IPS-NIHi7 (cell line): ENCODE results near the gene RFX2.

Experiments used
- DNase-seq: peaks from one replicate; pipeline ENCODE4 v3.0.0; 2012; ENCODE audit warnings: mixed read lengths; ENCODE audit errors: extremely low spot score

RFX2 gene

DNA sequence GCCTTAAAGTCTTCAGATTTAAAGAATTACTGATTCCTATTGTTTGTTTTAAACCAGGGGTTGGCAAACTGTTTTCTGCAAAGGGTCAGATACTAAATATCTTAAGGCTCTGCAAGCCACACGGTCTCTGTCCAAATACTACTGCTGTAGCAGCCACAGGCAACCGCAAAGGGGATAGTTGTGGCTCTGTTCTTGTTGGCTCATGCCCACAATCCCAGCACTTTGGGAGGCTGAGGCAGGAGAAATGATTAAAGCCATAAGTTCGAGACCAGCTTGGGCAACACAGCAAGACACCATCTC, 154.7 kb downstream of the RFX2 start:
- no peak for DNase-seq

DNA sequence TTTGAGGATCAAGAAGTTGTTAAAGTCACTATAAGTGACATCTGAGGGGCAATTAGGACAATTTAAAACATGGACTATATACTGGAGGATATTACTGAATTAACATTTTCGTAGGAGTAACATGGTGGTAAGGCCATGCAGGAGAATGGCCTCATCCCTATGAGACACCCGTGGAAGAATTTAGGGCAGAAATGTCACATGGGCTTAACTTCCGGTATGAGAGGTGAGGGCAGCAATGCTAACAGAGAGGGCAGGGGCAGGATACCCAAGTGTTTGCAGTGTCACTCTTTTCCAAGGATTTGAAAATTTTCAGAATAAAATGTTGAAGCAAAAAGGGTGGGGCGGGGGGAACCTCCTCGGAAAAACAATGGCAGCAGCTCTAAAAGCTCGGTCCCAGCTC, 156.0 kb downstream of the RFX2 start:
- no peak for DNase-seq

DNA sequence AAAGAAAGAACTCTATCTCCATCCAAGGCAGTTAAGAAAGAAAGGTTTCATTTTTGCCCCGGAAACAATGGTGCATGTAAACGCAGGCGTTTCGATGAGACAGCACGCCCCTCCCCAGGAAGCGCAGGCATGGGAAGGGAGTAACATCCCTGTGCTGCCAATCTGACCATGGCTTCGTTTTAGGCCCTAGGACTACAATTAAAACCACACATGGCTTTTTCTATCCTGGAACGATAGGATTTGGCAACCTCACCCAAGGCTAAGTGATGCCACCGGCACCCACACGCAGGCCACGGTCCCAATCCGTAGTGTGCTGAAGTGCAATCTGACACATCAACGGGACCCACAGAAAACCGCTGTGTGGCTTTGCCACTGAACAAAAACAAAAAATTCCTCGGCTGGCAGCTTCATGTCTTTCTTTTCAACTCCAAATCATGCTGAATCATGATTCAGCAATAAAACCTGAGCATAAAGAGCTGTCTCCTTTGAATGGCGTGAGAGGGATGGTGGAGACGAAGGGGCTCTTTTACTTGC, 156.6 kb downstream of the RFX2 start:
- no peak for DNase-seq

DNA sequence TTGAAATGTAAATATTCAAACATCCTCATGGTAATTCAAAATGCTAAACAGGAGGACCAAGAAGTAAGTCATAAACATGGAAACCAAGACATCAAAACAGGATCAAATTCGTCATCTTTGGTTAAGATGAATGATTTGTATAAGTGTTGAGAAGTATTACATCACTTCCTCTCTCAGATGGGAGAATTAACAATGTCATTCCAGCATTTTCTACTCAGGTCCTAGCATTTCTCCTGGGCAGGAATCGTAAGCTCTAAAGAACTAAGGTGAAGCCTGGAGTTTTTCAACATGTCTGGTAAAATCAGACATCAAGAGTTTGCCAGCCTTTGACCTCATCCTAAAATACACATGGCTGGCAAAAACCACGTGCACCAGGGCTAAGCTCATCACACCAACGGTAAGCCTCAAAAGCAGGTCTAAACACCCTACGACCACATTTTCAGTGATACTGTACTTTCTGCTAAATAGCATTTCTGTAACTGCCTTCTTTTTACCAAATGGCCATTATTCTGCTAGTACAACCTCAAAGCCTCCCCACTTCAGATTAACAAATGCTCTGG, 157.2 kb downstream of the RFX2 start:
- DNase-seq = no peak

DNA sequence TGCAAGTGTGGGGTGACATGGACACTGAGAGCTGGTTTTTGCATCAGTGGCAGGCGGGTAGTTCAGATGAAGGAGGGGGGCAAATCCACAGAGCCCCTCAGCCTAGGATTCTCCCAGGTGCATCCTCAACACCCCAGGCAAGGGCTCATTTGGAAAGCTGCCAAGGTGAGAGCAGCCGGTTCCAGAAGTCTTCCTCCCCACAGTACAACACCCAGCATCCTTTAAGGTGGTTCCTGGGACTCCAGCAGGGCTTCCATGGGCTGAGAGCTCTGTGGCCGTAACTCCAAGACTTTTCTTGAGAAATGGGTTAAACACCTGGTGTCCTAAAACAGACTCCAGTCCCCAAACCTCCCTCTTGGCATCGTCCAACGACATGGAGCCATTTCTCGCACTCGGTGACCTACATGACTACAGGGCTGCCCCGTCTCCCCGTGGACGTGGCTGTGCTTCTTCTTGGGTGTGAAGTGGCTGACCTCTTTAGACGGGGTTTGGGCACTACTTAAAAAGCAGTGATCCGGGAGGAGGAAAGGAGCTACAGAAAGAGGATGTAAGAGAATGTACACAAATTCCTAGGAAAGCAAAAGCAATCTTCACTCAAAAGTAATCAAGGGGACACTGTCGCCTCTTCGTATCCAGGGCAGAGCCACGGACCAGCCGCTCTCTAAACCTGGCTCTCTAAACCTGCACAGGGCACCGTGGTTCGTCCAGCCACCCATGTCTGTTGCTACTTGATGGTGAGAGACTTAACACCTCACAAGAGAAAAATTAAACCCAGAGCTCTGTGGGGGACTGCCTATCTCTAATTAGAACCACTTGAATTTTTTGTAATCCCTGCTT, 157.9 kb downstream of the RFX2 start:
- DNase-seq = no peak

DNA sequence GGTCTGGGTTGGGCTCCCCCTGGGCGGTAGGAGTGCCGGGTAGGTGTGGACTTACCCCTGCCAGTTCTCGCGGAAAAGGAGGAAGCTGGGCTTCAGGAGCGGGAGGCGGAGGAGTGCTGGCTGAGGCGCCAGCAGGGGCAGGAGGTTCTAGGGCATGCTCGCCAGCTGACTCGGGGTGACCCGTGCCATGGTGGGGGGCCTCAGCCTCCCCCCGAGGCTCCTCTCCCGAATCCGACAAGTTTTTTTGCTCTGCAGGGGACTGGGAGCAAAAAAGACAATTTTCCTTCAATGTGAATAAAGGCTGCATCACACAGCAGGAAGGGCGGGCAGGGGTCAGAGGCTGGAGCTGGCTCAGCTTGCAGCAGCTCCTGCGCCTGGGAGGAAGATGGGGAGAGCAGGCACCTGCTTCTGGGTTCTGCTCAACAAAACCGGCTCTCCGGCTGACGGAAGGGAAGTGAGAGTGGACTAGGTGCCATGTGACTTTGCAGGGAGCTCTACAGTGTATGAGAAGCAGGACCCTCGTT, 158.9 kb downstream of the RFX2 start:
- peak; percentile 68 for DNase-seq

DNA sequence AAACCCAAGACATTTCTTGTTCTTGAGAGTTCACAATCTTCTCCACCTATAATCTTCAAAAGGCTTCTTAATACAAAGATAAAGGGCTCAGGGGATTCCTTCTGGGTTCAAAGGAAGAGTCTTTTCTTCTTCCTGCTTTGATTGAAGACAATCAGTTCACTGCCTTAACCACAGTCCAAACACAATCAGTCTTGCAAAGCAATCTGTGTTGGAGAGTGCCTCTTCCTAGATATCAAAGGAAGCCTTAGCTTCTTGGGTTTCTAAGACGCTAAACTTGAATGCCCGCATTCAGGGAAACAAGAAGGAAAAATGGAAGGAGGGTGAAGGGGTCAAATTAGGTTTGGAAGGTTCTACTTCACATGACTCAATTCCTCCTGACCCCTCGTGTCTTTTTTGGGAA, 159.6 kb downstream of the RFX2 start:
- no peak for DNase-seq

DNA sequence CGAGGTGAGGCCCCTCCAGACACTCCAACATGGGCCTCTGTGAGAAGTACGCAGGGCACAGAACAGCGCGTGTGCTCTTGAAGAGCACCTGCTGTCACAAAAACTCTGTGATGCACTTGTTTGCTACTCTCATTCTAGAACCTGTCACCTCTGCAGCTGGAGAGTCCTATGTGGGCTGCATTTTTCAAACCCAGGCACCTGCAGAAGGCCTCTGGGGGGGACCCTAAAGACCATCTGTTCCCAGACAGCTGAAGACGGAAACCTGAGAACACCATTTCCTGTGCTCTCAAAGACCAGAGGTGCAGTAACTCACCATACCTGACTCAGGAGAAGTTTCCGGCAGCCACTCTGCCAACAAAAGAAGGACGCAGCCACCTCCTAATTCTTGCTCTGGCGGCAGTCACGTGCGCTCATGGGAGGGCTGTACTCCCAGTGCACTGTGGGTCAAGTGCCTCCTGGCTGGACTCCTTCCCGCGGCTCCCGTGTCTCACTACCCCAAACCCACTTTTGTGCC, 160.5 kb downstream of the RFX2 start:
- DNase-seq = no peak

DNA sequence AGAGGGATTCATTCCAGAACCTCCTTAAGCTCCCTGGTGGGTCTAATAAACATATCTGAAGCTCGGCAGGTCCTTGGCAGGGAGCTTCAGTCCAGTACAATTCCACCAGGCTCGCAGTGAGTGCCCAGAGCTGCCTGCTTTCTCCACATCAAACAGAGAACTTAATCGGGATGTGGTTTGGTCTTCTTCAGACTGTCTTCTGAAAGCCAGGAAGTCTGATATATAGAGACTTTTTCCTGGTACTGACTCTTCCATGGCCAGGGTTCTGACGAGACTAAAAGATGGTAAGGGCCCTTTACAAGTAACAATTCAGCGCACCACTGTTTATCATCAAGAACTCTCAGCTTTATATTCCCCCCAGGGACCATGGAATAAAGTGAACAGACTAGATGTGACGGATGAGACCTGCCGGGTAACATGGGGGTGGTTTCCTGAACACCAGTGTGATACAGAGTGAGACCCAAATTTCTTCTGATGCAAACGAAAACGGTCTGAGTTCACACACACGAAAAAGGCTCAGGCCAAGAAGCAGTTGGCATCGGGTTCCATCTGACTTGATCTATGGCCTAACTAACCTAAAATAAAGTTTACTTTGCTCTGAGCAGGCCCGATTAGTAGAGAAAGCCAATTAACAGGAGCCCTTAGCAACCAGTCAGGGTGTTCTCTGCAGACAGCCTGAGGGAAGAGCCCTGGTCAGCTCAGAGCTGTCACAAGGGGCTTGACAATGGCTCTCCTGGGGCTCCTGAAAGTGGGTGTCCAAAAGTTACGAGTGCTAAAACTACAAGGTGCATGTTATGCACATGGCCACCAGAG, 161.3 kb downstream of the RFX2 start:
- DNase-seq = no peak

DNA sequence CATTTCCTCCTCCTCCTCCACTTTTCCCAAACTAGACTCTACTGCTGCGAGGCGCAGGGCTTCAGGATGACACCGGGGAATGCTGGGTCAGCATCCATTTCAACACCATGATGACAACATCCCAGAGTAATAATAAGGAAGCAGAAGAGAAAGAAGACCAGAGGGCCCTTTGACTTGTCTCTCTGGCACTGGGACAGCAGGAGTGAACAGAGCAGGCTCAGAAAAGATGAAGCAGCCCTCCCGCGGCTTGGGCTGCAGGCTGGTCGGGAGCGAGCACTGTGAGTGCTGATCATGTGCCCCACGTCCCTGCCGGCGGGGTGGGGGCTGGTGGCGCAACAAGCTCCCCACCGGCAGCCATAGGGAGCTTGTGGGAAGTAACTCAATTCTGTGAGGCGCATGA, 162.9 kb downstream of the RFX2 start:
- DNase-seq = no peak

DNA sequence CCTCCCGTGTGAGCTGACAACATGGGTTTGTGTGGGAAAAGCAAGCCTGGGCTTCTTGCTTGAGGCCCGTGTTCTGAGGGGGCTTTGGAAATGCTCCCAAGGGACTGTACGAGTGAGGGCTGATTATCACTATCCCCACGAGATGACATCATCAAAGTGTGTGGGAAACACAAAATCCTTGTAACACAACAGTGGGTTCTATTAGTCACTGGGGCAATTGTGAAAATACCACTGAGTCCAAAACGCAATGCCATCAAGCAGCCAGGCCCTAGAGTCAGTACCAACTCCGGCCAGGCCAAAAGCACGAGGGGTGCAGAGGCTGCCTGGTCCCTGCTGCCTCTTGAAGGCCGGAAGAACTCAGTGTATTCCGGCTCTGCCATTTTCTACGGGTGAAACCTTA, 166.7 kb downstream of the RFX2 start:
- no peak for DNase-seq
